SU-DHL-6 (cell line): Measurements from ENCODE around the gene TPM4.

Experiments
- H2AFZ ChIP-seq: fragments of 200-600 bp; sonication (generic); 2 replicates; pipeline ENCODE4 v1.6.1; 2014; ENCODE audit warnings: low read depth, mild to moderate bottlenecking, moderate library complexity, mixed read lengths, antibody characterized with exemption, low read length; ENCODE audit not compliant: severe bottlenecking
- H3F3A ChIP-seq: fragments of 200-600 bp; shearing (Covaris generic); 2 replicates; pipeline ENCODE4 v1.6.0; 2016; ENCODE audit warnings: antibody characterized with exemption, mild to moderate bottlenecking; ENCODE audit not compliant: insufficient read depth
- H3K27ac ChIP-seq: fragments of 200-600 bp; sonication (generic); 2 replicates; pipeline ENCODE4 v1.5.1; 2016; ENCODE audit warnings: low read depth, mild to moderate bottlenecking, low read length, moderate library complexity, mixed read lengths
- H3K27me3 ChIP-seq: fragments of 200-600 bp; sonication (generic), shearing (Covaris generic); 2 replicates; pipeline ENCODE4 v1.6.0; 2014; ENCODE audit warnings: mild to moderate bottlenecking, low read length
- H3K36me3 ChIP-seq: fragments of 200-600 bp; sonication (generic); 2 replicates; pipeline ENCODE4 v1.6.1; 2014; ENCODE audit warnings: mild to moderate bottlenecking, low read length, mixed read lengths
- H3K4me2 ChIP-seq: fragments of 300-600, 200-600 bp; shearing (Covaris generic), sonication (generic); 2 replicates; pipeline ENCODE4 v1.6.0; 2014; ENCODE audit warnings: low read length, low read depth, mild to moderate bottlenecking; ENCODE audit not compliant: poor library complexity, severe bottlenecking
- H3K4me3 ChIP-seq: fragments of 200-600 bp; sonication (generic); 2 replicates; pipeline ENCODE4 v1.5.1; 2014; ENCODE audit warnings: antibody characterized with exemption, low read length, mild to moderate bottlenecking, mixed read lengths; ENCODE audit not compliant: insufficient read depth, poor library complexity, severe bottlenecking
- H3K79me2 ChIP-seq: fragments of 200-600 bp; sonication (generic); 2 replicates; pipeline ENCODE4 v1.6.1; 2014; ENCODE audit warnings: mild to moderate bottlenecking, low read length, moderate library complexity; ENCODE audit not compliant: insufficient read depth
- H3K9ac ChIP-seq: fragments of 200-600 bp; sonication (generic); 2 replicates; pipeline ENCODE4 v1.7.0; 2014; ENCODE audit warnings: mild to moderate bottlenecking, low read length
- H3K9me2 ChIP-seq: fragments of 200-600 bp; sonication (generic); replicated peaks from 2 replicates; pipeline ENCODE4 v1.6.1; 2014; ENCODE audit warnings: low read length; ENCODE audit not compliant: insufficient read depth
- H3K9me3 ChIP-seq: fragments of 200-600 bp; sonication (generic); 2 replicates; pipeline ENCODE4 v1.6.1; 2014; ENCODE audit warnings: low read length, mixed read lengths; ENCODE audit not compliant: insufficient read depth
- H4K20me1 ChIP-seq: fragments of 200-600 bp; sonication (generic); 2 replicates; pipeline ENCODE4 v1.6.1; 2014; ENCODE audit warnings: low read depth, mild to moderate bottlenecking, antibody characterized with exemption, low read length, moderate library complexity, mixed read lengths
- EZH2phosphoT487 ChIP-seq: fragments of 200-600 bp; sonication (generic), shearing (Covaris generic); conservative IDR thresholded peaks from 2 replicates; pipeline ENCODE4 v1.6.1; 2018; ENCODE audit warnings: mild to moderate bottlenecking, antibody characterized with exemption, low read length, moderate library complexity, mixed read lengths
- TF ChIP-seq, protein P1 (sequence below): fragments of 200-600 bp; sonication (generic); IDR thresholded peaks from one replicate; pipeline ENCODE4 v1.5.1; 2017; ENCODE audit warnings: antibody characterized with exemption, mild to moderate bottlenecking, low read length, moderate library complexity; ENCODE audit not compliant: insufficient read depth, poor library complexity, severe bottlenecking

TPM4 gene

DNA sequence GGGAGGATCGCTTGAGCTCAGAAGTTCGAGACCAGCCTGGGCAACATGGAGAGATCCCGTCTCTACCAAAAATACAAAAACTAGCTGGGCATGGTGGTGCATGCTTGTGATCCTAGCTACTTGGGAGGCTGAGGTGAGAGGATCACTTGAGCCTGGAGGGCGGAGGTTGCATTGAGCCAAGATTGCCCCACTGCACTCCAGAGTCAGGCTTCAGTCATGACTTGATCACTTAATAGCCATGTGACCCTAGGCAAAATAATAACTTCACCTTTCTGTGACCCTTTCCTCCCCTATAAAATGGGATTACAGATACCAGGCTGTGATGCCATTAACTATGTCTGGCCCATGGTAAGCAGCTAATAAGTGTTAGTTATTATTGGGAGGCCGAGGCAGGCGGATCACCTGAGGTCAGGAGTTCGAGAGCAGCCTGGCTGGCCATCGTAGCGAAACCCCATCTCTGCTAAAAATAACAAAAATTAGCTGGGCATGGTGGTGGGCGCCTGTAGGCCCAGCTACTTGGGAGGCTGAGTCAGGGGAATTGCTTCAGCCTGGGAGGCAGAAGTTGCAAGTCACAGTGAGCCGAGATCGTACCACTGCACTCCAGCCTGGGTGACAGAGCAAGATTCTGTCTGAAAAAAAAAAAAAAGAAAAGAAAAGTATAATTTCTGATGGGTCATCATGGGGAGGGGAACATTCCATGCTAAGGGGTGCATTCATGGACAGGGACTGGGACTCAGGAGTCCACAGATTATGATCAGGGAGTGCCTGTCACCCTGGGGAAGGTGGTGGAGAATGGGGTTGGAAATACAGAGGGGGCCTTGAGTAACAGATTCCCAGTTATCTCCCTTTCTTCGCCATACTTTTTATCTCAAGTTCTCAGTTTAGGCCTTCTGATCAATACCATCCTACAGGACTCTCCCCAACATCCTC, 15.5 kb downstream of the TPM4 start:
- Histone ChIP-seq H3K4me2 (no peak overlapping the region), H3K9me3 (no peaks in the 10 kb centered on the region), H3K9me2 (no peaks in the 10 kb centered on the region), H3K4me3 (no peak overlapping the region), H3K9ac (no peak overlapping the region), H3K36me3 (peaks cover 21% of the 10 kb centered on the region; the same call in 1 of the 2 replicates), H2AFZ (no peak overlapping the region), H3F3A (no peaks in the 10 kb centered on the region), H3K27ac (no peak overlapping the region), H4K20me1 (no peaks in the 10 kb centered on the region), H3K79me2 (no peaks in the 10 kb centered on the region), H3K27me3 (no peaks in the 10 kb centered on the region)
- TF ChIP-seq, protein P1, sequence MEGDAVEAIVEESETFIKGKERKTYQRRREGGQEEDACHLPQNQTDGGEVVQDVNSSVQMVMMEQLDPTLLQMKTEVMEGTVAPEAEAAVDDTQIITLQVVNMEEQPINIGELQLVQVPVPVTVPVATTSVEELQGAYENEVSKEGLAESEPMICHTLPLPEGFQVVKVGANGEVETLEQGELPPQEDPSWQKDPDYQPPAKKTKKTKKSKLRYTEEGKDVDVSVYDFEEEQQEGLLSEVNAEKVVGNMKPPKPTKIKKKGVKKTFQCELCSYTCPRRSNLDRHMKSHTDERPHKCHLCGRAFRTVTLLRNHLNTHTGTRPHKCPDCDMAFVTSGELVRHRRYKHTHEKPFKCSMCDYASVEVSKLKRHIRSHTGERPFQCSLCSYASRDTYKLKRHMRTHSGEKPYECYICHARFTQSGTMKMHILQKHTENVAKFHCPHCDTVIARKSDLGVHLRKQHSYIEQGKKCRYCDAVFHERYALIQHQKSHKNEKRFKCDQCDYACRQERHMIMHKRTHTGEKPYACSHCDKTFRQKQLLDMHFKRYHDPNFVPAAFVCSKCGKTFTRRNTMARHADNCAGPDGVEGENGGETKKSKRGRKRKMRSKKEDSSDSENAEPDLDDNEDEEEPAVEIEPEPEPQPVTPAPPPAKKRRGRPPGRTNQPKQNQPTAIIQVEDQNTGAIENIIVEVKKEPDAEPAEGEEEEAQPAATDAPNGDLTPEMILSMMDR = no peak
- no peak for TF ChIP-seq EZH2phosphoT487

DNA sequence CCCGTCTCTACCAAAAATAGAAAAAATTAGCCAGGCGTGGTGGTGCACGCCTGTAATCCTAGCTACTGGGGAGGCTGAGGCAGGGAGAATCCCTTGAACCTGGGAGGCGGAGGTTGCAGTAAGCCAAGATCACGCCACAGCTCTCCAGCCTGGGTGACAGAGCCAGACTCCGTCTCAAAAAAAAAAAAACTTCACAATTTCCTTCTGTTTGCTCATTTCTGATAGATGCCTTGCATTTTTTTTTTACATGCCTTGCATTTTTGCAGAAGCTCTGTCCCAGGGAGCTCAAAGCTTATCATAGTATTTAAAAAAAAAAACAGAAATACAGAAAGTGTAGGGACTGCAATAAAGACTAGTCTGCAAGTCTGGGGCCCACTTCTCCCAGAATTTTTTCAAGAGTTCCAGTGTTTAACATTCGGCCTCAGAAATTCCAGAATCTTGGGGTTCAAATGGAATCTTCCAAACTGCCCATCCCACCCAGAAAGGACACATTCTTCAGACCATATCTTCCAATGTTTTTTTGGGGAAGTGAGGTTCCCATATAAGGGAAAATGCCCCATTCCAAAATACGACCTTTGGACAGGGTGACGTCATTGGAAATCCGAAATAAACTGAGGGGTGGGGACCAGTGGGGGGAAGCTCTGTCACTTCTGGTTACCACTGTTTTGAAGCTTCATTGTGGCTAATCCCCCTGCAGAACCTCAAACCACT, 18.2 kb downstream of the TPM4 start:
- H4K20me1 ChIP-seq = no peaks in the 10 kb centered on the region
- no peaks in the 10 kb centered on the region for H3K9me3 ChIP-seq
- no peak overlapping the region for H3K9ac ChIP-seq
- H2AFZ ChIP-seq = no peak overlapping the region
- no peaks in the 10 kb centered on the region for H3K27me3 ChIP-seq
- no peaks in the 10 kb centered on the region for H3K9me2 ChIP-seq
- H3K36me3 ChIP-seq = peaks cover 19% of the 10 kb centered on the region; the same call in 1 of the 2 replicates
- TF ChIP-seq, protein P1 = no peak
- TF ChIP-seq EZH2phosphoT487 = no peak
- no peak overlapping the region for H3K4me3 ChIP-seq
- no peaks in the 10 kb centered on the region for H3F3A ChIP-seq
- H3K4me2 ChIP-seq = no peak overlapping the region
- H3K27ac ChIP-seq = no peak overlapping the region
- H3K79me2 ChIP-seq = no peaks in the 10 kb centered on the region

DNA sequence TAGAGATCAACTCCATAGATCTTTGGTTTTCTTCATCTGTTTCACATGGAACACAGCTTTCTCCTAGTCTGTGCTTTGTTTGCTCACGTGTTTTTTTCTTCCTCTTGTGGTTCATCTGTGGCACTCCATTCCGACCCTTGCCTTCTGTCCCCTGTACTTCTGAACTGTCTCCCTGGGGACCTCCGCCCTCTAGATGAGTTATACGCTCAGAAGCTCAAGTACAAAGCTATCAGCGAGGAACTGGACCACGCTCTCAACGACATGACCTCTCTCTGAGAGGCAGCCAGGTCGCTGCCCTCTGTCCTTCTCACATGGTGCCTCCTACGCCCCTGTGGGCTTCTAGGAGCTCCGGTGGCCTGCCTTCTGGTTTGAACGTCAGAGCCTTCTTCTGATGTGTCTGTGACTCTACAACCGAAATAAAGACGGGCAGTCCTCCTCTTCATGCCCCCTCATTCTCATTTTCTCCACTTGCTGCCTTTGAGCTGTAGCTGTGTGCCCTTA, 18.8 kb downstream of the TPM4 start:
- no peaks in the 10 kb centered on the region for H3K79me2 ChIP-seq
- no peak overlapping the region for H3K27ac ChIP-seq
- no peak overlapping the region for H2AFZ ChIP-seq
- H3K36me3 ChIP-seq = peaks cover 20% of the 10 kb centered on the region; the same call in 1 of the 2 replicates
- H3K9ac ChIP-seq = no peak overlapping the region
- TF ChIP-seq, protein P1 = no peak
- no peak for TF ChIP-seq EZH2phosphoT487
- no peaks in the 10 kb centered on the region for H3K9me3 ChIP-seq
- no peaks in the 10 kb centered on the region for H3K27me3 ChIP-seq
- H3F3A ChIP-seq = 0 out of 2 replicates have a peak, but pooled peaks cover 3% of the 10 kb centered on the region
- no peaks in the 10 kb centered on the region for H4K20me1 ChIP-seq
- no peaks in the 10 kb centered on the region for H3K9me2 ChIP-seq
- no peak overlapping the region for H3K4me2 ChIP-seq
- no peak overlapping the region for H3K4me3 ChIP-seq
